Stimulated activated CD8-positive, alpha-beta memory T cell treated with anti-CD3 and anti-CD28 coated beads, Interleukin-7, amount 100 ng/mL, for 48 hours (primary cell): Measurements from ENCODE around the gene B2M.
"Not testable (repeated sequence)": the region's sequence is repeated elsewhere in the genome, so short reads cannot be mapped to it uniquely, and the experiment has no call there.

Experiments used
- DNase-seq, 2 donors: peaks; one replicate each; pipeline ENCODE4 v3.0.0-alpha.2; 2020; ENCODE audit warnings: low read depth in 1 of 2; ENCODE audit errors: extremely low read depth in 1 of 2

B2M gene

GRCh38 chr15:44697014-44697413, 14.3 kb upstream of the B2M start:
- DNase-seq: no peak

- no peak for DNase-seq
These were observed 12.7 kb upstream of the B2M start for GRCh38 chr15:44698641-44699040.

DNA sequence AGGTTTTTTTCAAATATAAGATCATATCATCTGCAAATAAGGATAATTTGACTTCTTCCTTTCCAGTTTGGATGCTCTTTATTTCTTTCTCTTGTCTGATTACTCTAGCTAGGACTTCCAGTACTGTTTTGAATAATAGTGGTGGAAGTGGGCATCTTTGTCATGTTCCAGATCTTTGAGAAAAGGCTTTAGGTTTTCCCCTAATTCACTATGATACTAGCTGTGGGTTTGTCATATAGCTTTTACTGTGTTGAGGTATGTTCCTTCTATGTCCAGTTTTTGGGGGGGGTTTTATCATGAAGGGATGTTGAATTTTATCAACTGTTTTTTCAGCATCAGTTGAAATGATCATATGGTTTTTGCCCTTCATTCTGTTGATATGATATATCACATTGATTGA, 10.6 kb upstream of the B2M start:
- not testable (repeated sequence) for DNase-seq

- no peak for DNase-seq
These were observed 5.3 kb upstream of the B2M start for GRCh38 chr15:44705986-44706385.

- DNase-seq: no peak
These were observed 4.9 kb upstream of the B2M start for GRCh38 chr15:44706401-44706800.

- DNase-seq: no peak
These were observed 4.2 kb upstream of the B2M start for GRCh38 chr15:44706946-44707636.

DNA sequence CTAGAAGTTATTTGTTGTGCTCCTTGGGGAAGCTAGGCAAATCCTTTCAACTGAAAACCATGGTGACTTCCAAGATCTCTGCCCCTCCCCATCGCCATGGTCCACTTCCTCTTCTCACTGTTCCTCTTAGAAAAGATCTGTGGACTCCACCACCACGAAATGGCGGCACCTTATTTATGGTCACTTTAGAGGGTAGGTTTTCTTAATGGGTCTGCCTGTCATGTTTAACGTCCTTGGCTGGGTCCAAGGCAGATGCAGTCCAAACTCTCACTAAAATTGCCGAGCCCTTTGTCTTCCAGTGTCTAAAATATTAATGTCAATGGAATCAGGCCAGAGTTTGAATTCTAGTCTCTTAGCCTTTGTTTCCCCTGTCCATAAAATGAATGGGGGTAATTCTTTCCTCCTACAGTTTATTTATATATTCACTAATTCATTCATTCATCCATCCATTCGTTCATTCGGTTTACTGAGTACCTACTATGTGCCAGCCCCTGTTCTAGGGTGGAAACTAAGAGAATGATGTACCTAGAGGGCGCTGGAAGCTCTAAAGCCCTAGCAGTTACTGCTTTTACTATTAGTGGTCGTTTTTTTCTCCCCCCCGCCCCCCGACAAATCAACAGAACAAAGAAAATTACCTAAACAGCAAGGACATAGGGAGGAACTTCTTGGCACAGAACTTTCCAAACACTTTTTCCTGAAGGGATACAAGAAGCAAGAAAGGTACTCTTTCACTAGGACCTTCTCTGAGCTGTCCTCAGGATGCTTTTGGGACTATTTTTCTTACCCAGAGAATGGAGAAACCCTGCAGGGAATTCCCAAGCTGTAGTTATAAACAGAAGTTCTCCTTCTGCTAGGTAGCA, 851 bp upstream of the B2M start:
- DNase-seq: no peak

GRCh38 chr15:44711743-44712345, 527 bp downstream of the B2M start:
- peak in 1 of 2 donors; percentile 24 for DNase-seq

DNA sequence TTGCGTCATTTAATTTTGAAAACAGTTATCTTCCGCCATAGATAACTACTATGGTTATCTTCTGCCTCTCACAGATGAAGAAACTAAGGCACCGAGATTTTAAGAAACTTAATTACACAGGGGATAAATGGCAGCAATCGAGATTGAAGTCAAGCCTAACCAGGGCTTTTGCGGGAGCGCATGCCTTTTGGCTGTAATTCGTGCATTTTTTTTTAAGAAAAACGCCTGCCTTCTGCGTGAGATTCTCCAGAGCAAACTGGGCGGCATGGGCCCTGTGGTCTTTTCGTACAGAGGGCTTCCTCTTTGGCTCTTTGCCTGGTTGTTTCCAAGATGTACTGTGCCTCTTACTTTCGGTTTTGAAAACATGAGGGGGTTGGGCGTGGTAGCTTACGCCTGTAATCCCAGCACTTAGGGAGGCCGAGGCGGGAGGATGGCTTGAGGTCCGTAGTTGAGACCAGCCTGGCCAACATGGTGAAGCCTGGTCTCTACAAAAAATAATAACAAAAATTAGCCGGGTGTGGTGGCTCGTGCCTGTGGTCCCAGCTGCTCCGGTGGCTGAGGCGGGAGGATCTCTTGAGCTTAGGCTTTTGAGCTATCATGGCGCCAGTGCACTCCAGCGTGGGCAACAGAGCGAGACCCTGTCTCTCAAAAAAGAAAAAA, 1.2 kb downstream of the B2M start:
- DNase-seq: peak in 1 of 2 donors; percentile 39

GRCh38 chr15:44713006-44713966, 2.0 kb downstream of the B2M start:
- no peak for DNase-seq

- no peak for DNase-seq
These were observed 4.0 kb downstream of the B2M start for GRCh38 chr15:44715142-44715796.

DNA sequence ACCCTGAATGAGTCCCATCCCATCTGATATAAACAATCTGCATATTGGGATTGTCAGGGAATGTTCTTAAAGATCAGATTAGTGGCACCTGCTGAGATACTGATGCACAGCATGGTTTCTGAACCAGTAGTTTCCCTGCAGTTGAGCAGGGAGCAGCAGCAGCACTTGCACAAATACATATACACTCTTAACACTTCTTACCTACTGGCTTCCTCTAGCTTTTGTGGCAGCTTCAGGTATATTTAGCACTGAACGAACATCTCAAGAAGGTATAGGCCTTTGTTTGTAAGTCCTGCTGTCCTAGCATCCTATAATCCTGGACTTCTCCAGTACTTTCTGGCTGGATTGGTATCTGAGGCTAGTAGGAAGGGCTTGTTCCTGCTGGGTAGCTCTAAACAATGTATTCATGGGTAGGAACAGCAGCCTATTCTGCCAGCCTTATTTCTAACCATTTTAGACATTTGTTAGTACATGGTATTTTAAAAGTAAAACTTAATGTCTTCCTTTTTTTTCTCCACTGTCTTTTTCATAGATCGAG, 4.5 kb downstream of the B2M start:
- DNase-seq: no peak

GRCh38 chr15:44716983-44717602, 5.8 kb downstream of the B2M start:
- DNase-seq: no peak

GRCh38 chr15:44718180-44718926, 7.0 kb downstream of the B2M start:
- DNase-seq: no peak

DNA sequence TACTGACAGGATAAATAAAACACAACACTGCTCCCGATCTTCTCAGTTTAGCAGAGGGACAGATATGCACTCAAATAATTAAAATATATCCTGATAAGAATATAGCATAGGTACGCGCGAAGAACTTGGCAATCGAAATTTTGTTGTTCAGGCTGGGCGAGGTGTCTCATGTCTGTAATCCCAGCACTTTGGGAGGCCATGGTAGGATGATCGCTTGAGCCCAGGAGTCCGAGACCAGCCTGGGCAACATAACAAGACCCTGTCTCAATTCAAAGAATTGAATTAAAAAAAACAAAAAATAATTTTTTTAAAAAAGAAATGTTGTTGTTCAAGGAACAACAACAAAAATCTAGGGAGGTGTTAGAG, 7.6 kb downstream of the B2M start:
- no peak for DNase-seq

DNA sequence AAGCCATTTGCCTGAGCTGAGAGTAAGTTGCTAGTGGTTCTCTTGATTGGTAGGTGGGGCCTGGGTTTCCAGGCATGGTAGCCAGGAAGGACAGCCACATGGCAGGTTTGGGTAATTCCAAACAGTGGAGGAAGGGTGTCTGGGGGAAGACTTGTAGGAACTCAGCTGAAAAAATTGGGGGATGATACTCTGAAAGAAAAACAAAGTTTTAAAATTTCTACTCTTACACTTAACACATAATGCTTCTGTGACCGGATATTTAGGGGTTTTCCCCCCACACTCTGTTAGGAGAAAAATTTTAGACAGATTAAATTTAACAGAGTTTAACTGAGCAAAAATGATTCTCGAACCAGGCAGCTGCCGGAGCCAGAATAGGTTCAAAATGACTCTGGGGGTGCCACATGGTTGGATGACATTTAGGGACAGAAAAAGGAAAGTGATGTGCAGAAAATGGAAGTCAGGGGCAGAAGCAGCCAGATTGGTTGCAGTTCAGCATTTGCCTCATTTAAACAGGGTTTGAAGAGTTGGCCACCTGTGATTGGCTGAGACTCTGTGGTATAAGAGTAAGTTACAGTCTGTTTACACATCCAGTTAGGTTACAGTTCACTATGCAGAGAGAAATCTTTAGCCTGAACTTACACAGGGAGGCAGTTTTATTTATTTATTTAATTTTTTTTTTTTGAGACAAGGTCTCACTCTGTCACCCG, 8.1 kb downstream of the B2M start:
- peak in 1 of 2 donors; percentile 63 for DNase-seq

- not testable (repeated sequence) for DNase-seq
These were observed 8.7 kb downstream of the B2M start for GRCh38 chr15:44720000-44720435.
